ENCODE measurements around the gene GPR3.

- no peak for TF ChIP-seq POLR2A (IDR thresholded peaks at IDR 0.05; ENCODE audit: low read depth, low read length)
- TF ChIP-seq POLR2AphosphoS5 (IDR thresholded peaks at IDR 0.05; ENCODE audit: low read depth, low read length): no peak
- TF ChIP-seq TAF1 (IDR thresholded peaks at IDR 0.05; ENCODE audit: low read depth, low read length): no peak
- no peak for TF ChIP-seq SPI1 (IDR thresholded peaks at IDR 0.05; ENCODE audit: low read depth, low read length)
Measured at GRCh38 chr1:27364696-27365371, 27.6 kb upstream of the GPR3 start.
